Adrenal gland (tissue), 12 donors: ENCODE results near the gene INVS. TPM values are rescaled to one million over a fixed set of nuclear protein-coding genes. Genes with fewer than 3 reads are reported as not detected.

Experiments used
- DNase-seq, 7 donors: peaks; one replicate each; pipeline ENCODE4 v3.0.0-alpha.2; 2019 to 2020
- H3K27ac ChIP-seq, 5 donors: fragments of 200-600 bp; sonication (generic) in 4 of 5; 1 replicate in 3 of 5; 2 replicates in 2 of 5; pipeline versions ENCODE4 v1.5.1 to v1.8.0; 2016 to 2020; ENCODE audit warnings: mild to moderate bottlenecking in 1 of 5
- H3K27me3 ChIP-seq: fragments of 200-600 bp; 2 replicates; pipeline ENCODE4 v1.8.0; 2021
- H3K36me3 ChIP-seq, 2 donors: fragments of 200-600 bp; replicated peaks in 1 of 2; 1 replicate in 1 of 2; 2 replicates in 1 of 2; pipeline versions ENCODE4 v1.5.1 to v1.8.0; 2018 to 2022
- H3K4me1 ChIP-seq, 2 donors: fragments of 200-600 bp; replicated peaks in 1 of 2; 1 replicate in 1 of 2; 2 replicates in 1 of 2; pipeline versions ENCODE4 v1.5.1 to v1.8.0; 2018 to 2021
- H3K4me3 ChIP-seq, 4 donors: fragments of 200-600 bp; sonication (generic) in 3 of 4; one replicate each; pipeline ENCODE4 v1.5.1; 2016 to 2018
- H3K9me3 ChIP-seq, 3 donors: fragments of 200-600 bp; sonication (generic) in 1 of 3; replicated peaks in 1 of 3; 1 replicate in 2 of 3; 2 replicates in 1 of 3; pipeline versions ENCODE4 v1.5.1 to v1.8.0; 2016 to 2021
- CTCF ChIP-seq, 6 experiments: fragments of 450-650 bp in 4 of 6; fragments of 200-600 bp in 2 of 6; sonication (generic) in 1 of 6; IDR thresholded peaks; 1 replicate in 5 of 6; 2 replicates in 1 of 6; pipeline versions ENCODE4 v1.5.1 to v1.8.0; 2016 to 2021; ENCODE audit warnings: antibody characterized with exemption in 6 of 6, mild to moderate bottlenecking in 2 of 6, moderate library complexity in 1 of 6
- POLR2A ChIP-seq, 2 donors: fragments of 450-650 bp; IDR thresholded peaks; one replicate each; pipeline ENCODE4 v1.6.1; 2017; ENCODE audit warnings: antibody characterized with exemption in 2 of 2, mild to moderate bottlenecking in 2 of 2, moderate library complexity in 1 of 2
- WGBS, 4 donors: extraction: QIAGEN DNeasy Blood & Tissue Kit in 2 of 4; methylation state at CpG; one replicate each; pipeline versions ENCODE4 v1.1.5 to v1.1.7; 2013 to 2017; 5-methylcytosine and 5-hydroxymethylcytosine counted together
- intact Hi-C, 2 donors: fragments of 100-400 bp; cut with DNase I; formaldehyde crosslinking; loops; one replicate each; pipeline versions ENCODE4 v1.14.1 to v1.15.0; 2022 to 2023
- polyA plus RNA-seq, 3 donors: library from polyadenylated mRNA; stranded (reverse); fragments of 200-250 nt in 2 of 3; fragments of 350-450 nt in 1 of 3; fragmentation: Illumina TruSeq in 1 of 3; extraction: RNeasy Lipid Tissue Mini Kit (QIAGEN cat#74804) in 1 of 3; gene quantifications; one replicate each; pipeline ENCODE4 v1.2.3, GENCODE V29; 2013 to 2014
- total RNA-seq, 9 donors: library from RNA; depleted of rRNA in 4 of 9; stranded (reverse); fragments of >200 nt in 4 of 9; fragments of 120-200 nt in 1 of 9; fragmentation: NEBNext Ultra II Directional in 1 of 9; extraction: Animal tissue kit (Norgen Biotek cat#: 25700) in 1 of 9; gene quantifications; one replicate each; pipeline versions ENCODE4 v1.1.0 to v1.2.4, GENCODE V29; 2013 to 2023
- donor health status: healthy with polysubstance abuse.
- donor health status: Bipolar disorder and iron deficiency.
- donor health status: DM: yes; HTN: yes; CAD: no.
- donor health status: DM: no; HTN: no; CAD: no.
- donor health status: DM: no; HTN: no; CAD: no.
- donor health status: DM: yes; HTN: yes; CAD: no.

The INVS gene
- total and polyA plus RNA-seq, 12 donors = 6.4 to 47.7 (median 24.4) TPM

- no peaks in the 10 kb centered on the region for H3K9me3 ChIP-seq
- peak; percentile 90 to 97 (median 94) for DNase-seq
- peaks cover 0 to 33% of the 10 kb centered on the region in 2 donors for H3K36me3 ChIP-seq
- no peak overlapping the region for H3K4me3 ChIP-seq
- H3K4me1 ChIP-seq = peaks cover 5 to 33% of the 10 kb centered on the region in 2 donors
- peak overlapping the region; percentile 13 to 72 (median 66) for H3K27ac ChIP-seq
- intact Hi-C loops = no loop called here
- no peak for TF ChIP-seq POLR2A (IDR thresholded peaks at IDR 0.05)
- TF ChIP-seq CTCF (IDR thresholded peaks at IDR 0.05) = no peak
- WGBS, 4 donors = 29 to 40% (median 37%) methylated on average over 4 of the region's 4 CpGs
- H3K27me3 ChIP-seq = no peaks in the 10 kb centered on the region
These were observed 12.2 kb downstream of the INVS start for GRCh38 chr9:100111235-100111634.

GRCh38 chr9:100112677-100113336, 13.8 kb downstream of the INVS start:
- 88 to 98% (median 98%) methylated on average over 2 of the region's 2 CpGs for WGBS, 4 donors
- H3K36me3 ChIP-seq = peaks cover 0 to 19% of the 10 kb centered on the region in 2 donors
- peaks cover 5 to 26% of the 10 kb centered on the region in 2 donors for H3K4me1 ChIP-seq
- intact Hi-C loops = no loop called here
- H3K27ac ChIP-seq = no peak overlapping the region
- no peak overlapping the region for H3K4me3 ChIP-seq
- DNase-seq = no peak
- TF ChIP-seq POLR2A (IDR thresholded peaks at IDR 0.05) = no peak
- no peak for TF ChIP-seq CTCF (IDR thresholded peaks at IDR 0.05)
- H3K27me3 ChIP-seq = no peaks in the 10 kb centered on the region
- no peaks in the 10 kb centered on the region for H3K9me3 ChIP-seq

- WGBS, 4 donors = 71 to 79% (median 78%) methylated on average over 4 to 25 of the region's 25 CpGs
- no peak overlapping the region for H3K4me3 ChIP-seq
- H3K4me1 ChIP-seq = peaks cover 0 to under 1% of the 10 kb centered on the region in 2 donors
- H3K27ac ChIP-seq = no peak overlapping the region
- no peaks in the 10 kb centered on the region for H3K36me3 ChIP-seq
- intact Hi-C loops = no loop called here
- TF ChIP-seq POLR2A (IDR thresholded peaks at IDR 0.05) (no peak), CTCF (IDR thresholded peaks at IDR 0.05) (no peak)
- no peaks in the 10 kb centered on the region for H3K27me3 ChIP-seq
- DNase-seq = peak in 2 of 7 donors; percentile 18 to 25
- no peaks in the 10 kb centered on the region for H3K9me3 ChIP-seq
These were observed 18.3 kb downstream of the INVS start for GRCh38 chr9:100117316-100117715.

- 94 to 100% (median 98%) methylated on average over 2 of the region's 2 CpGs for WGBS, 4 donors
- Histone ChIP-seq H3K36me3 (no peaks in the 10 kb centered on the region), H3K4me1 (no peaks in the 10 kb centered on the region), H3K4me3 (no peak overlapping the region), H3K9me3 (no peaks in the 10 kb centered on the region), H3K27ac (no peak overlapping the region), H3K27me3 (no peaks in the 10 kb centered on the region)
- TF ChIP-seq CTCF (IDR thresholded peaks at IDR 0.05) (no peak), POLR2A (IDR thresholded peaks at IDR 0.05) (no peak)
- intact Hi-C loops = no loop called here
- DNase-seq = no peak
These were observed 21.2 kb downstream of the INVS start for GRCh38 chr9:100120286-100120685.
